ENCODE data around the gene GALNT10. TPM values are rescaled to one million over a fixed set of nuclear protein-coding genes. Genes with fewer than 3 reads are reported as not detected.

GALNT10 gene
- total and polyA plus RNA-seq, 2 of the 4 experiments (the other 2 are of a cell fraction) = 46.2 to 67.0 TPM

- Histone ChIP-seq H2BK5ac (ENCODE audit: low read depth, low read length, poor library complexity, severe bottlenecking) (no peak overlapping the region), H3K14ac (replicated peaks; ENCODE audit: low read depth, low read length) (no peak overlapping the region), H4K8ac (ENCODE audit: low read depth in 2 of 2, low read length in 2 of 2) (no peak overlapping the region), H4K20me1 (ENCODE audit: insufficient read depth, low read length) (0 out of 2 replicates have a peak, but pooled peaks cover 6% of the 10 kb centered on the region), H3K4me1 (ENCODE audit: control insufficient read depth, insufficient read depth, low read length) (peaks cover 8% of the 10 kb centered on the region), H2BK120ac (ENCODE audit: low read depth, low read length) (no peak overlapping the region), H4K5ac (ENCODE audit: low read depth, low read length) (no peak overlapping the region), H3K27ac (ENCODE audit: insufficient read depth, low read length) (no peak overlapping the region), H2AK9ac (replicated peaks; ENCODE audit: low read depth, low read length, poor library complexity) (no peak overlapping the region), H2BK20ac (ENCODE audit: low read depth, low read length) (no peak overlapping the region), H3K56ac (ENCODE audit: extremely low read depth, insufficient read depth, low read length) (no peak overlapping the region; the same call in 1 of the 2 replicates), H3K4ac (ENCODE audit: low read depth, low read length) (no peak overlapping the region), H3K27me3 (ENCODE audit: control insufficient read depth, insufficient read depth, low read length) (no peaks in the 10 kb centered on the region), H3K79me1 (ENCODE audit: low read depth in 1 of 2, low read length in 2 of 2) (peaks cover 4 to 53% of the 10 kb centered on the region in 2 experiments; a peak in 3 of 4 replicates), H3K36me3 (ENCODE audit: control insufficient read depth, insufficient read depth, low read length) (no peaks in the 10 kb centered on the region; the same call in 1 of the 2 replicates), H2AK5ac (ENCODE audit: low read depth, low read length) (no peak overlapping the region), H3K18ac (ENCODE audit: low read depth, low read length) (no peak overlapping the region), H3K23ac (ENCODE audit: low read depth, low read length) (no peak overlapping the region), H4K91ac (ENCODE audit: insufficient read depth, low read depth, low read length) (no peak overlapping the region), H2BK15ac (ENCODE audit: low read depth, low read length) (no peak overlapping the region), H3K9me1 (ENCODE audit: insufficient read depth, low read length) (peaks cover 12% of the 10 kb centered on the region), H3K4me3 (ENCODE audit: insufficient read depth, low read depth, low read length) (no peak overlapping the region), H3K9ac (ENCODE audit: low read depth, low read length) (no peak overlapping the region), H2AFZ (replicated peaks; ENCODE audit: low read length, poor library complexity) (no peak overlapping the region), H3K4me2 (ENCODE audit: low read depth, low read length) (no peak overlapping the region), H3K9me3 (ENCODE audit: control insufficient read depth, insufficient read depth, low read length) (no peaks in the 10 kb centered on the region)
- no TSS peak for BruUV-seq (replicated peaks)
- TF ChIP-seq SMC3 (IDR thresholded peaks at IDR 0.05; ENCODE audit: low read depth, low read length) = no peak
- no peak for TF ChIP-seq BHLHE40 (IDR thresholded peaks at IDR 0.05; ENCODE audit: low read depth, low read length)
- no peak for TF ChIP-seq CEBPB (IDR thresholded peaks at IDR 0.05; ENCODE audit: low read depth, low read length)
- TF ChIP-seq MXI1 (IDR thresholded peaks at IDR 0.05; ENCODE audit: borderline replicate concordance, low read depth, low read length) = no peak
- no peak for TF ChIP-seq ELK1 (IDR thresholded peaks at IDR 0.05; ENCODE audit: borderline replicate concordance, low read depth, low read length)
- TF ChIP-seq CHD1 (IDR thresholded peaks at IDR 0.05; ENCODE audit: low read depth, low read length) = no peak
- TF ChIP-seq MAZ (IDR thresholded peaks at IDR 0.05; ENCODE audit: borderline replicate concordance, low read depth, low read length) = no peak
- TF ChIP-seq RAD21 (IDR thresholded peaks at IDR 0.05; ENCODE audit: low read length) = no peak
- no peak for TF ChIP-seq RCOR1 (IDR thresholded peaks at IDR 0.05; ENCODE audit: insufficient replicate concordance, low read length)
- intact Hi-C loops (cut with micrococcal nuclease) = no loop called here
- WGBS, 2 experiments (ENCODE audit: extremely low coverage in 2 of 2, insufficient read length in 1 of 2) = 94% methylated on average over 2 of the region's 3 CpGs; no CpG with 5 or more reads in 1 of the 2 experiments
- ATAC-seq (ENCODE audit: low read depth) = no peak
- ChIA-PET CTCF (no interaction called here), POLR2A (ENCODE audit: unreplicated experiment) (no interaction called here)
- in situ Hi-C loops (cut with MboI; ENCODE audit: low sequenced_read_pairs) = no loop called here
- dilution Hi-C loops (cut with HindIII; ENCODE audit: low sequenced_read_pairs, unreplicated experiment) = no loop called here
- no peak for DNase-seq
Observed at GRCh38 chr5:154268073-154268472, 77.5 kb downstream of the GALNT10 start.

Measured in IMR-90 (cell line).